Calu3 (cell line): ENCODE data around the gene PARN. TPM values are rescaled to one million over a fixed set of nuclear protein-coding genes. Genes with fewer than 3 reads are reported as not detected.

Experiments used
- BruUV-seq: library from RNA; stranded (reverse); fragments of 400-500 nt; replicated peaks from 2 replicates; lab custom pipeline; 2021; lab: Mats Ljungman, UMichigan
- CTCF ChIA-PET: fragments of 300-600 bp; sonication (Branson Sonifier 250); formaldehyde crosslinking; loops from one replicate; lab custom pipeline; 2022; ENCODE audit warnings: antibody characterized with exemption; lab: Charles Lee
- DNase-seq: peaks from one replicate; pipeline ENCODE4 v3.0.0; 2022
- H3K27ac Mint-ChIP-seq: one replicate; pipeline ENCODE4 v1.8.0; 2022; ENCODE audit warnings: mixed read lengths; ENCODE audit not compliant: unreplicated experiment
- H3K27me3 Mint-ChIP-seq: one replicate; pipeline ENCODE4 v1.8.0; 2022; ENCODE audit warnings: mixed read lengths; ENCODE audit not compliant: unreplicated experiment
- H3K36me3 Mint-ChIP-seq: one replicate; pipeline ENCODE4 v1.8.0; 2022; ENCODE audit warnings: mild to moderate bottlenecking, moderate library complexity, mixed read lengths; ENCODE audit not compliant: insufficient read depth, unreplicated experiment
- H3K4me1 Mint-ChIP-seq: one replicate; pipeline ENCODE4 v1.8.0; 2022; ENCODE audit warnings: mild to moderate bottlenecking, low read depth, mixed read lengths; ENCODE audit not compliant: unreplicated experiment
- H3K4me3 Mint-ChIP-seq: one replicate; pipeline ENCODE4 v1.8.0; 2022; ENCODE audit warnings: mild to moderate bottlenecking, low read depth, moderate library complexity, mixed read lengths; ENCODE audit not compliant: unreplicated experiment
- H3K9me3 Mint-ChIP-seq: one replicate; pipeline ENCODE4 v1.8.0; 2022; ENCODE audit warnings: low read depth, mixed read lengths; ENCODE audit not compliant: unreplicated experiment
- intact Hi-C: fragments of 100-400 bp; cut with micrococcal nuclease; formaldehyde crosslinking; loops from one replicate; pipeline ENCODE4 v1.10.0; 2022; ENCODE audit not compliant: unreplicated experiment
- total RNA-seq: library from RNA; stranded (reverse); gene quantifications from 2 replicates; pipeline ENCODE4 v1.2.3, GENCODE V29; 2022
- TF ChIP-seq, protein P1 (sequence below): fragments of 200-600 bp; IDR thresholded peaks from one replicate; pipeline ENCODE4 v1.8.0; 2022; ENCODE audit warnings: antibody characterized with exemption; ENCODE audit not compliant: unreplicated experiment

Gene PARN
- total RNA-seq, 1 experiment from 2014 or later: 59.1 TPM

GRCh38 chr16:14452066-14452465 is 178.0 kb downstream of the PARN start:
- no peak overlapping the region for H3K27ac Mint-ChIP-seq
- BruUV-seq: no TSS peak
- H3K4me3 Mint-ChIP-seq: no peak overlapping the region
- H3K27me3 Mint-ChIP-seq: no peaks in the 10 kb centered on the region
- DNase-seq: no peak
- CTCF ChIA-PET: no interaction called here
- H3K9me3 Mint-ChIP-seq: no peaks in the 10 kb centered on the region
- H3K4me1 Mint-ChIP-seq: peaks cover 43% of the 10 kb centered on the region
- no peaks in the 10 kb centered on the region for H3K36me3 Mint-ChIP-seq
- intact Hi-C loops: no loop called here
- TF ChIP-seq, protein P1, sequence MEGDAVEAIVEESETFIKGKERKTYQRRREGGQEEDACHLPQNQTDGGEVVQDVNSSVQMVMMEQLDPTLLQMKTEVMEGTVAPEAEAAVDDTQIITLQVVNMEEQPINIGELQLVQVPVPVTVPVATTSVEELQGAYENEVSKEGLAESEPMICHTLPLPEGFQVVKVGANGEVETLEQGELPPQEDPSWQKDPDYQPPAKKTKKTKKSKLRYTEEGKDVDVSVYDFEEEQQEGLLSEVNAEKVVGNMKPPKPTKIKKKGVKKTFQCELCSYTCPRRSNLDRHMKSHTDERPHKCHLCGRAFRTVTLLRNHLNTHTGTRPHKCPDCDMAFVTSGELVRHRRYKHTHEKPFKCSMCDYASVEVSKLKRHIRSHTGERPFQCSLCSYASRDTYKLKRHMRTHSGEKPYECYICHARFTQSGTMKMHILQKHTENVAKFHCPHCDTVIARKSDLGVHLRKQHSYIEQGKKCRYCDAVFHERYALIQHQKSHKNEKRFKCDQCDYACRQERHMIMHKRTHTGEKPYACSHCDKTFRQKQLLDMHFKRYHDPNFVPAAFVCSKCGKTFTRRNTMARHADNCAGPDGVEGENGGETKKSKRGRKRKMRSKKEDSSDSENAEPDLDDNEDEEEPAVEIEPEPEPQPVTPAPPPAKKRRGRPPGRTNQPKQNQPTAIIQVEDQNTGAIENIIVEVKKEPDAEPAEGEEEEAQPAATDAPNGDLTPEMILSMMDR: no peak

GRCh38 chr16:14450846-14451245 is 179.2 kb downstream of the PARN start:
- no TSS peak for BruUV-seq
- Mint-ChIP-seq H3K36me3 (no peaks in the 10 kb centered on the region), H3K4me1 (peaks cover 40% of the 10 kb centered on the region), H3K27ac (no peak overlapping the region), H3K27me3 (no peaks in the 10 kb centered on the region), H3K9me3 (no peaks in the 10 kb centered on the region), H3K4me3 (no peak overlapping the region)
- TF ChIP-seq, protein P1: no peak
- intact Hi-C loops: no loop called here
- CTCF ChIA-PET: interaction anchor here (0.7 kb wide), 1 partner anchor 20 kb away, joined by 3 read pairs; no protein-coding TSS in a partner anchor
- no peak for DNase-seq

GRCh38 chr16:14449790-14450480 is 180.1 kb downstream of the PARN start:
- TF ChIP-seq, protein P1: no peak
- CTCF ChIA-PET: interaction anchor here (1.0 kb wide), 2 partner anchors 10 to 19 kb away, joined by 3 read pairs; no protein-coding TSS in a partner anchor
- BruUV-seq: no TSS peak
- Mint-ChIP-seq H3K4me1 (peaks cover 33% of the 10 kb centered on the region), H3K4me3 (peak overlapping the region; percentile 5), H3K27me3 (no peaks in the 10 kb centered on the region), H3K36me3 (no peaks in the 10 kb centered on the region), H3K9me3 (no peaks in the 10 kb centered on the region), H3K27ac (peak overlapping the region; percentile 15)
- intact Hi-C loops: loop anchor here (5.0 kb wide), 1 partner anchor 37 kb away; no protein-coding TSS in a partner anchor
- no peak for DNase-seq

DNA sequence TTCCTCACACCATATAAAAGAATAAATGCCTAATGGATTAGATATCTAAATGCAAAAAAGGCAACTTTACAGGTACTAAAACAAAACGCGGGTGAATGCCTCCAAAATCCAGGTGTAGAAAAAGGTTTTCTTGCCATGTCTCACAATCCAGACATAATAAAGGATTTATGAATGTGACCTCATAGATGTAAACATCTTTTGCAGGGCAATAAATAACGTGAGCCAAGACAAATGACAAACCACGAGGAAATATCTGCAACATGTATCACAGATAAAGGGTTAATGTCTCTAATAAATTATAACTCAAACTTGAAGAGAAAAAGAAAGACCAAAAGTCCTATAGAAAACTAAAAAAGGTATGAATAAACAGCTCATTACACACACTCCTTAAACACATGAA is 180.7 kb downstream of the PARN start:
- CTCF ChIA-PET: interaction anchor here (1.0 kb wide), 2 partner anchors 10 to 19 kb away, joined by 3 read pairs; no protein-coding TSS in a partner anchor
- no peaks in the 10 kb centered on the region for H3K36me3 Mint-ChIP-seq
- peak overlapping the region; percentile 5 for H3K4me3 Mint-ChIP-seq
- no TSS peak for BruUV-seq
- TF ChIP-seq, protein P1: no peak
- peak overlapping the region; percentile 15 for H3K27ac Mint-ChIP-seq
- H3K4me1 Mint-ChIP-seq: peaks cover 33% of the 10 kb centered on the region
- DNase-seq: no peak
- intact Hi-C loops: loop anchor here (5.0 kb wide), 1 partner anchor 38 kb away; no protein-coding TSS in a partner anchor
- no peaks in the 10 kb centered on the region for H3K27me3 Mint-ChIP-seq
- no peaks in the 10 kb centered on the region for H3K9me3 Mint-ChIP-seq
